GM12878 (cell line): ENCODE measurements around the gene MAMDC4. TPM values are rescaled to one million over a fixed set of nuclear protein-coding genes. Genes with fewer than 3 reads are reported as not detected.

ENCODE experiments used
- ATAC-seq: fragments of 200-7000 bp; cut with Tn5 transposase; 3 replicates; pipeline ENCODE4 v1.9.1; 2020; ENCODE audit warnings: mild to moderate bottlenecking, moderate library complexity
- BruUV-seq: library from RNA; stranded (reverse); fragments of 400-500 nt; replicated peaks from 2 replicates; lab custom pipeline; 2021; lab: Mats Ljungman, UMichigan
- CTCF ChIA-PET: fragments of 300-600 bp; sonication (Branson Sonifier 250); formaldehyde crosslinking; extraction: SDS; loops from one replicate; lab custom pipeline; 2021; ENCODE audit warnings: inconsistent platforms; lab: Yijun Ruan, JAX
- POLR2A ChIA-PET: fragments of 350-600 bp; formaldehyde crosslinking; extraction: SDS; loops from one replicate; lab custom pipeline; 2021; ENCODE audit warnings: inconsistent platforms; lab: Charles Lee
- RAD21 ChIA-PET: fragments of 300-600 bp; sonication (Branson Sonifier 250); formaldehyde crosslinking; loops from one replicate; lab custom pipeline; 2023; ENCODE audit warnings: antibody characterized with exemption; ENCODE audit not compliant: unreplicated experiment; lab: Charles Lee
- SMC1A ChIA-PET: fragments of 300-600 bp; sonication (Branson Sonifier 250); formaldehyde crosslinking; loops from one replicate; lab custom pipeline; 2023; ENCODE audit not compliant: unreplicated experiment, uncharacterized antibody; lab: Charles Lee
- DNase-seq: peaks from one replicate; pipeline ENCODE4 v3.0.0-alpha.2; 2011; ENCODE audit warnings: low read depth, low spot score
- FAIRE-seq: peaks from 3 replicates; lab custom pipeline; 2011; peaks lifted over from hg19 to GRCh38; lab: Jason Lieb, UNC
- H2AFZ ChIP-seq: 2 replicates; pipeline ENCODE4 v1.6.0; 2011; ENCODE audit warnings: low read depth, low read length, control low read depth; ENCODE audit not compliant: control insufficient read depth
- H3K27ac ChIP-seq: 2 replicates; pipeline ENCODE4 v1.5.1; 2011; ENCODE audit warnings: control low read depth; ENCODE audit not compliant: control insufficient read depth, insufficient read depth
- H3K27me3 ChIP-seq, 2 experiments: replicated peaks in 1 of 2; 2 replicates each; pipeline versions ENCODE4 v1.6.0 to v1.6.1; 2011; ENCODE audit warnings: low read length in 1 of 2; ENCODE audit not compliant: control insufficient read depth in 2 of 2, insufficient read depth in 2 of 2
- H3K36me3 ChIP-seq, 2 experiments: 2 replicates each; pipeline ENCODE4 v1.5.1; 2011; ENCODE audit warnings: low read length in 1 of 2; ENCODE audit not compliant: control insufficient read depth in 2 of 2, insufficient read depth in 2 of 2
- H3K4me1 ChIP-seq: 2 replicates; pipeline ENCODE4 v1.6.1; 2011; ENCODE audit warnings: mild to moderate bottlenecking, low read length, moderate library complexity, mixed read lengths; ENCODE audit not compliant: control insufficient read depth, insufficient read depth
- H3K4me2 ChIP-seq: 2 replicates; pipeline ENCODE4 v1.6.0; 2011; ENCODE audit warnings: control low read depth; ENCODE audit not compliant: control insufficient read depth, insufficient read depth
- H3K4me3 ChIP-seq: fragments of 200-600 bp; sonication (generic); 2 replicates; pipeline ENCODE4 v1.5.1; 2016
- H3K79me2 ChIP-seq: 2 replicates; pipeline ENCODE4 v1.6.0; 2011; ENCODE audit warnings: low read length; ENCODE audit not compliant: control insufficient read depth, insufficient read depth
- H3K9ac ChIP-seq: 2 replicates; pipeline ENCODE4 v1.8.0; 2011; ENCODE audit warnings: low read length, control low read depth, mixed read lengths; ENCODE audit not compliant: control insufficient read depth, insufficient read depth
- H3K9me3 ChIP-seq: replicated peaks from 3 replicates; pipeline ENCODE4 v1.5.1; 2011; ENCODE audit warnings: mild to moderate bottlenecking, low read length; ENCODE audit not compliant: control insufficient read depth, insufficient read depth
- H4K20me1 ChIP-seq: 2 replicates; pipeline ENCODE4 v1.6.0; 2011; ENCODE audit not compliant: control insufficient read depth, insufficient read depth
- ATF7 ChIP-seq: fragments of 450-650 bp; IDR thresholded peaks from 2 replicates; pipeline ENCODE4 v1.6.1; 2016; ENCODE audit warnings: low read depth, mild to moderate bottlenecking
- CHD2 ChIP-seq: IDR thresholded peaks from 2 replicates; pipeline ENCODE4 v1.6.1; 2011; ENCODE audit warnings: low read depth, low read length, improper control_type of control experiment, borderline replicate concordance
- DPF2 ChIP-seq: fragments of 450-650 bp; IDR thresholded peaks from 2 replicates; pipeline ENCODE4 v1.6.1; 2017; ENCODE audit warnings: mild to moderate bottlenecking
- GATAD2B ChIP-seq: fragments of 450-650 bp; conservative IDR thresholded peaks from 2 replicates; pipeline ENCODE4 v1.6.1; 2017; ENCODE audit warnings: low read depth, mild to moderate bottlenecking, moderate library complexity
- KAT2A ChIP-seq: conservative IDR thresholded peaks from 2 replicates; pipeline ENCODE4 v1.6.1; 2011; ENCODE audit warnings: low read depth, low read length; ENCODE audit not compliant: control insufficient read depth
- KLF5 ChIP-seq: fragments of 450-650 bp; IDR thresholded peaks from 2 replicates; pipeline ENCODE4 v1.6.1; 2014; ENCODE audit warnings: mild to moderate bottlenecking; ENCODE audit not compliant: partially characterized antibody
- NR2F1 ChIP-seq: fragments of 450-650 bp; conservative IDR thresholded peaks from 2 replicates; pipeline ENCODE4 v1.6.1; 2017; ENCODE audit warnings: mild to moderate bottlenecking
- RCOR1 ChIP-seq: conservative IDR thresholded peaks from 2 replicates; pipeline ENCODE4 v1.6.1; 2012; ENCODE audit warnings: low read depth, low read length, improper control_type of control experiment
- RELA ChIP-seq: fragments of 450-650 bp; IDR thresholded peaks from 2 replicates; pipeline ENCODE4 v1.8.0; 2014; ENCODE audit warnings: borderline replicate concordance; ENCODE audit not compliant: partially characterized antibody
- RUNX3 ChIP-seq: IDR thresholded peaks from 2 replicates; pipeline ENCODE4 v1.6.1; 2012; ENCODE audit warnings: low read length, inconsistent platforms
- SMARCA5 ChIP-seq: fragments of 450-650 bp; IDR thresholded peaks from 2 replicates; pipeline ENCODE4 v1.6.1; 2017; ENCODE audit warnings: mild to moderate bottlenecking
- SRF ChIP-seq, 2 experiments: IDR thresholded peaks; 2 replicates each; pipeline ENCODE4 v1.6.1; 2011; ENCODE audit warnings: low read depth in 2 of 2, low read length in 2 of 2, mild to moderate bottlenecking in 1 of 2, moderate library complexity in 1 of 2
- SUPT20H ChIP-seq: IDR thresholded peaks from 2 replicates; pipeline ENCODE4 v1.6.1; 2011; ENCODE audit warnings: low read depth, mild to moderate bottlenecking, low read length, moderate library complexity, borderline replicate concordance; ENCODE audit not compliant: control insufficient read depth
- TARDBP ChIP-seq: IDR thresholded peaks from 2 replicates; pipeline ENCODE4 v1.6.1; 2016; ENCODE audit warnings: borderline replicate concordance
- TCF12 ChIP-seq: IDR thresholded peaks from 2 replicates; pipeline ENCODE4 v1.6.1; 2011; ENCODE audit warnings: low read depth, mild to moderate bottlenecking, low read length
- ZNF24 ChIP-seq: fragments of 450-650 bp; IDR thresholded peaks from 2 replicates; pipeline ENCODE4 v1.6.1; 2017; ENCODE audit warnings: antibody characterized with exemption, mild to moderate bottlenecking
- WGBS: methylation state at CpG from one replicate; pipeline ENCODE4 v1.1.6; 2016; ENCODE audit warnings: low lambda C conversion rate; ENCODE audit not compliant: insufficient replicate concordance, insufficient coverage; ENCODE audit errors: missing lambda C conversion rate; 5-methylcytosine and 5-hydroxymethylcytosine counted together
- in situ Hi-C: fragments of 300-500 bp; cut with MboI; formaldehyde crosslinking; loops from 9 replicates; pipeline ENCODE4 v1.14.3; 2018; ENCODE audit warnings: mixed read lengths
- intact Hi-C: fragments of 100-400 bp; cut with micrococcal nuclease; formaldehyde crosslinking; loops from one replicate; pipeline ENCODE4 v1.14.2; 2022; ENCODE audit not compliant: unreplicated experiment
- polyA plus RNA-seq, 11 experiments: library from polyadenylated mRNA; depleted of rRNA in 4 of 11; unstranded in 6 of 11; stranded (reverse) in 5 of 11; fragments of >200 nt; fragmentation: Nextera tagmentation in 4 of 11; fragmentation: Illumina TruSeq in 1 of 11; extraction: Ambion mirVana in 4 of 11; extraction: Trizol in 1 of 11; gene quantifications; 1 replicate in 1 of 11; 2 replicates in 10 of 11; pipeline versions ENCODE4 v1.2.1 to v1.2.3, GENCODE V29; 2011 to 2016; ENCODE audit warnings: inconsistent platforms in 2 of 11, missing spikeins in 2 of 11, low read depth in 1 of 11
- total RNA-seq, 4 experiments: library from RNA; depleted of rRNA in 3 of 4; stranded (reverse); fragments of >200 nt in 3 of 4; fragmentation: Illumina TruSeq in 1 of 4; extraction: Trizol in 1 of 4; gene quantifications; 2 replicates each; pipeline versions ENCODE4 v1.2.1 to v1.2.3, GENCODE V29; 2013 to 2021
- TF ChIP-seq, protein P1 (sequence below): IDR thresholded peaks from 2 replicates; pipeline ENCODE4 v1.6.1; 2012; ENCODE audit warnings: mild to moderate bottlenecking, low read depth, low read length
- TF ChIP-seq, protein P2 (sequence below): fragments of 450-650 bp; IDR thresholded peaks from 2 replicates; pipeline ENCODE4 v1.6.1; 2018; ENCODE audit warnings: mild to moderate bottlenecking, low read depth, moderate library complexity; ENCODE audit not compliant: partially characterized antibody

MAMDC4 gene
- total and polyA plus RNA-seq, 10 of the 15 experiments (the other 5 are each of a cell fraction or from before 2014, with no cell fraction given): 0.22 to 5.7 (median 2.4) TPM; not detected in 1

DNA sequence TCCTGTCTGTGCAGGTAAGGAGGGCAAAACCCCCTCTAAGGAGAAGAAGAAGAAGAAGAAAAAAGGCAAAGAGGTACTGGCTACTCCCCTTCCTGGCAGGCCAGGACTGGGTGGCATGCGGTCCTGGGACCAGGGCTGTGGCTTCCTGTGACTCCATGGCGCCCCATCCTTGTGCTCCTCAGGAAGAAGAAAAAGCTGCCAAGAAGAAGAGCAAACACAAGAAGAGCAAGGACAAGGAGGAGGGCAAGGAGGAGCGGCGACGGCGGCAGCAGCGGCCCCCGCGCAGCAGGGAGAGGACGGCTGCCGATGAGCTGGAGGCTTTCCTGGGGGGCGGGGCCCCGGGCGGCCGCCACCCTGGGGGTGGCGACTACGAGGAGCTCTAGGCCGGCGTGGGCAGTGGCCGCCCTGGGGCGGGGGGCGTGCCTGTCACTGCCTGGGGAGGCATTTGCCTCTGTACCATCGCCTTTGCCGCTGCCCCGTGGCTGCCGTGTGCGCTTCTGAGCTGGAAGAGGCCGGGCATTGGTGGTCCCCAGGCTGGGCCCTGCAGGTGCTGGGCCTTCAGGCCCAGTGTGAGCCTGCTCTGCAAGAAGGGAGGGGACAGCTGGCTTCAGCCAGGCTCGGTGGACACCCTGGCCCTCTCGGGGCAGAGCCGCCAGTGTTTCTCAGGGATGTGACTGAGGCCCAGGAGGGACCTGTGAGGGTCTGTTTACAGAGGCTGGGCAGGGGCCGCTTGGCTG, 11.8 kb upstream of the MAMDC4 start:
- intact Hi-C loops: no loop called here
- no peak overlapping the region for H3K9ac ChIP-seq
- DNase-seq: no peak
- ChIA-PET POLR2A (interaction anchor here (1.3 kb wide), 1 partner anchor 30 kb away, joined by 3 read pairs; no protein-coding TSS in a partner anchor), SMC1A (no interaction called here)
- no peaks in the 10 kb centered on the region; the same call in 2 of the 3 replicates for H3K9me3 ChIP-seq
- FAIRE-seq: no peak
- 88% methylated on average over 28 of the region's 32 CpGs for WGBS
- TF ChIP-seq DPF2 (no peak), SMARCA5 (no peak), SUPT20H (no peak), TARDBP (no peak), RELA (no peak), ZNF24 (no peak), KAT2A (no peak), RUNX3 (no peak), CHD2 (no peak), ATF7 (no peak), RCOR1 (no peak), GATAD2B (no peak), KLF5 (no peak), NR2F1 (no peak), TCF12 (no peak), SRF (IDR thresholded peaks at IDR 0.05; ENCODE audit: low read depth in 2 of 2, low read length in 2 of 2) (no peak)
- TF ChIP-seq, protein P1, sequence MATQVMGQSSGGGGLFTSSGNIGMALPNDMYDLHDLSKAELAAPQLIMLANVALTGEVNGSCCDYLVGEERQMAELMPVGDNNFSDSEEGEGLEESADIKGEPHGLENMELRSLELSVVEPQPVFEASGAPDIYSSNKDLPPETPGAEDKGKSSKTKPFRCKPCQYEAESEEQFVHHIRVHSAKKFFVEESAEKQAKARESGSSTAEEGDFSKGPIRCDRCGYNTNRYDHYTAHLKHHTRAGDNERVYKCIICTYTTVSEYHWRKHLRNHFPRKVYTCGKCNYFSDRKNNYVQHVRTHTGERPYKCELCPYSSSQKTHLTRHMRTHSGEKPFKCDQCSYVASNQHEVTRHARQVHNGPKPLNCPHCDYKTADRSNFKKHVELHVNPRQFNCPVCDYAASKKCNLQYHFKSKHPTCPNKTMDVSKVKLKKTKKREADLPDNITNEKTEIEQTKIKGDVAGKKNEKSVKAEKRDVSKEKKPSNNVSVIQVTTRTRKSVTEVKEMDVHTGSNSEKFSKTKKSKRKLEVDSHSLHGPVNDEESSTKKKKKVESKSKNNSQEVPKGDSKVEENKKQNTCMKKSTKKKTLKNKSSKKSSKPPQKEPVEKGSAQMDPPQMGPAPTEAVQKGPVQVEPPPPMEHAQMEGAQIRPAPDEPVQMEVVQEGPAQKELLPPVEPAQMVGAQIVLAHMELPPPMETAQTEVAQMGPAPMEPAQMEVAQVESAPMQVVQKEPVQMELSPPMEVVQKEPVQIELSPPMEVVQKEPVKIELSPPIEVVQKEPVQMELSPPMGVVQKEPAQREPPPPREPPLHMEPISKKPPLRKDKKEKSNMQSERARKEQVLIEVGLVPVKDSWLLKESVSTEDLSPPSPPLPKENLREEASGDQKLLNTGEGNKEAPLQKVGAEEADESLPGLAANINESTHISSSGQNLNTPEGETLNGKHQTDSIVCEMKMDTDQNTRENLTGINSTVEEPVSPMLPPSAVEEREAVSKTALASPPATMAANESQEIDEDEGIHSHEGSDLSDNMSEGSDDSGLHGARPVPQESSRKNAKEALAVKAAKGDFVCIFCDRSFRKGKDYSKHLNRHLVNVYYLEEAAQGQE: no peak
- TF ChIP-seq, protein P2, sequence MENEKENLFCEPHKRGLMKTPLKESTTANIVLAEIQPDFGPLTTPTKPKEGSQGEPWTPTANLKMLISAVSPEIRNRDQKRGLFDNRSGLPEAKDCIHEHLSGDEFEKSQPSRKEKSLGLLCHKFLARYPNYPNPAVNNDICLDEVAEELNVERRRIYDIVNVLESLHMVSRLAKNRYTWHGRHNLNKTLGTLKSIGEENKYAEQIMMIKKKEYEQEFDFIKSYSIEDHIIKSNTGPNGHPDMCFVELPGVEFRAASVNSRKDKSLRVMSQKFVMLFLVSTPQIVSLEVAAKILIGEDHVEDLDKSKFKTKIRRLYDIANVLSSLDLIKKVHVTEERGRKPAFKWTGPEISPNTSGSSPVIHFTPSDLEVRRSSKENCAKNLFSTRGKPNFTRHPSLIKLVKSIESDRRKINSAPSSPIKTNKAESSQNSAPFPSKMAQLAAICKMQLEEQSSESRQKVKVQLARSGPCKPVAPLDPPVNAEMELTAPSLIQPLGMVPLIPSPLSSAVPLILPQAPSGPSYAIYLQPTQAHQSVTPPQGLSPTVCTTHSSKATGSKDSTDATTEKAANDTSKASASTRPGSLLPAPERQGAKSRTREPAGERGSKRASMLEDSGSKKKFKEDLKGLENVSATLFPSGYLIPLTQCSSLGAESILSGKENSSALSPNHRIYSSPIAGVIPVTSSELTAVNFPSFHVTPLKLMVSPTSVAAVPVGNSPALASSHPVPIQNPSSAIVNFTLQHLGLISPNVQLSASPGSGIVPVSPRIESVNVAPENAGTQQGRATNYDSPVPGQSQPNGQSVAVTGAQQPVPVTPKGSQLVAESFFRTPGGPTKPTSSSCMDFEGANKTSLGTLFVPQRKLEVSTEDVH: no peak
- TF ChIP-seq, all 136 proteins: peak for 0
- BruUV-seq: TSS peak; percentile 82
- no peaks in the 10 kb centered on the region; the same call in 1 of the 2 replicates for H4K20me1 ChIP-seq
- ATAC-seq: no peak
- peaks cover 6% of the 10 kb centered on the region; the same call in 1 of the 2 replicates for H3K4me1 ChIP-seq
- no peak overlapping the region for H3K4me2 ChIP-seq
- in situ Hi-C loops: no loop called here
- RAD21 ChIA-PET: no interaction called here
- no peaks in the 10 kb centered on the region for H3K79me2 ChIP-seq
- H3K27me3 ChIP-seq: no peaks in the 10 kb centered on the region
- no peak overlapping the region for H2AFZ ChIP-seq
- H3K4me3 ChIP-seq: no peak overlapping the region
- no peaks in the 10 kb centered on the region for H3K36me3 ChIP-seq
- CTCF ChIA-PET: interaction anchor here (4.3 kb wide), 1 partner anchor 194 kb away, joined by 35 read pairs; no protein-coding TSS in a partner anchor
- H3K27ac ChIP-seq: no peak overlapping the region
